NCI-H2227 treated with DMSO at 0.1 percent for 48 hours (cell line): ENCODE results near the gene P3H2.

Experiments
- DNase-seq: peaks from one replicate; lab custom pipeline; 2025; lab: John Stamatoyannopoulos, UW

The P3H2 gene

GRCh38 chr3:190051641-190052040 lies 69.1 kb downstream of the P3H2 start:
- no peak for DNase-seq

DNA sequence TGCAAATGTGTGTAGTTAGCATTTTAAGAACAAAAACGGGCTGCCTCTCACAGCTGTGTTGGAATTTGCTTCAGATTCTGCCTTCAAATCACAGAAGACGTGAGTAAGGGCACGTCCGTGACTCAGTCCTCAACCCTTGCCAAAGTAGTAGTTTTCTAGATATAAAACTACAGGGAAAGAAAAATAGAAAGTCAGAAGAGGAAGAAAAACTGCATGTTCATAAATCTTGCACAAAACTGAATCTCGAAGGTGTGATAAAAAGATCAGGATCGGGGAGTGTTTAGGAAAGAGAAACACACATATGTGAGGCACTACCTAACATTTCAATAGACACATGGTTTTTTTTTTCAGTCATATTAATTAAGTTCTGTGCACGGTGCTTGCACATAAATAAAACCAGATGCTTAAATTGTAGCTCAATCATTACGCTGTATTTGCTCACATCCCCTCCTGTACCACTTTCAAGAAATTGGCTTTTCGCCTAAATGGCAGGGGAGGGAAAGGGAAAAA lies 71.7 kb downstream of the P3H2 start:
- DNase-seq, result no peak

DNA sequence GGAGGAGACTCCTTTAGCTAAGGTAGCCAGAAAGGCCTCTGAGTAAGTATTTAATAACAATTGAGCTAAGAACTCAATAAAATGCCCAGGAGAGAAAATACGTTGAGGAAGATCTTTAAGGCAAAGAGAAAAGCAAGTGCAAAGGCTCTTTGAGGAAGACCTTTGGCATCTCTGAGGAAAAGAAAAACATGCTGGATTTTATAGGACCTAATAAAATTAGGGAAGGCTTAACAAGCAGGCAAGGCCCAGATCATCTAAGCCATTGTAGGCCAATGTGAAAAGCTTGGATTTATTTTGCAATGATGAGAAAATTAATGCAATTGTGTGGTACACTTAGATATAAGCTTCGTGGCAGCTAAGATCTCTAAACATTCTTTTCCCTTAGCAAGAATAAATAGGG lies 75.7 kb downstream of the P3H2 start:
- DNase-seq, result no peak

DNA sequence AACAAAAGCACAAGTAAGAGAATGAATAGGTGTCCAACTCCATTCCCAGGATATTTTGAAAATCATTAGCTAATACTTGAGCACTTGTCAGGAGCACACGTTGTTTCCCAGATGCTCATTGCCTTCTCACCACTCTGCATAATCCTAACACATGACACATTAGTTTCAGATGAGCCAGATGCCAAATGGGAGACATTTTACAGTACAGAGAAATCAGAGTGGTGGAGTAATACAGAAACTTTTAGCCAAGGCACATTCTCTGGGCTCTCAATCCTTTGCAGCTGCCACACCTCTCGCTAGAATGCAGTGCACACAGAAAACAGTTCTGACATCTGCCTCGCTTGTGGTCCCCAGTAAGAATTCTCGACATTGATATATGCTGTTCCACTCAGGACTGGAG lies 76.6 kb downstream of the P3H2 start:
- no peak for DNase-seq

GRCh38 chr3:190043741-190044140 lies 77.0 kb downstream of the P3H2 start:
- no peak for DNase-seq

- no peak for DNase-seq
Measured at GRCh38 chr3:190042558-190042957, 78.1 kb downstream of the P3H2 start.

DNA sequence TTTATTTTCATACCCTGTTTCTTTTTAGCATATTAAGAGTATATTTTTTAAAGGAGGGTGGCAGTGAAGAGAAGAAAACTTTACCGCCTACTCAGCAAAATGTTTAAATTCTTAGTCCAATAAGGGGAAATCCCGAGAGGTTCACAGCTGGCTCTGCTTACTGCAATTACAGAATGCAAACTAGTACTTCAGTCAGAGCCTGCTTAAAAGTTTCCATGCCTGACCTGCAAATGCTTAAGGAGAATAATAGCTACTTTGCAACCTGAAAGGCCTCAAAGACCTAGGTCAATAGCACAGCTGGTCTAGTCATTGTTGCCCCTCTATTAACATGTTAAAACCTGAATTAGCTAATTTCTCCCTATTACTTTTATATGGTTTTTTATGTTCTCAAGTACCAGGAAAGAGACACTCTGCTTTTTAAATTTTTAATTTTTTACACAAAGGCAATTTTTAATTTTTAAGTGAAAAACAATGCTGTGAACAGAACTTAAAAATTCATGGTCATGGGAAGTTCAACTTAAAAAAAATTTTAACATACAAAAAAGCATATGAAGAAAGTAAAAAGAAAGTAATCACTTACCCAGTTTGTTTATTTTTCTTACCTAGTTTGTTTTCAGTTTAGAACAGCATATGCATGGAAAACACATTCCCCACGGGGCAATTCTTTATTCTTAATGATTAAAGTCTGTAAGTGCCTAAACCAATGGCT lies 79.2 kb downstream of the P3H2 start:
- DNase-seq, result no peak

GRCh38 chr3:190040145-190040544 lies 80.6 kb downstream of the P3H2 start:
- DNase-seq, result no peak

GRCh38 chr3:190038050-190038933 lies 82.4 kb downstream of the P3H2 start:
- no peak for DNase-seq

- no peak for DNase-seq
Measured at GRCh38 chr3:190036631-190037030, 84.1 kb downstream of the P3H2 start.

DNA sequence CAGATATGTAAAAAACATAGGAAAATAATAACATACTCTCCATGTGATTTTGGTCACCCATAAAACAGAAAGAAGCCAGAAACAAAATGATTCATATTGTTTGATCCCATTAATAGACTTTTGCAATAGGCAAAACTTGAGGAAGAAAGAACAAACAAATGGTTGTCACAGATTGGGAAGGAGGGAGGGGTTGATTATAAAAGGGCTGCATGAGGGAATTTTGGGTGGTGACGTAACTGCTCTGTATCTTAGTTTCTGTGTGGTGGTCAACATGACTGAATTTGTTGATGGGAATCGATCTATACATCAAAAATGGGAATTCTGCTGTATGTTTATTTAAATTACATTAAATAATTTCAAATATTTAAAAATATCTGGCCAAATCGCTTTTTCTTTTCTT lies 86.3 kb downstream of the P3H2 start:
- no peak for DNase-seq

- no peak for DNase-seq
Measured at GRCh38 chr3:190032923-190033322, 87.8 kb downstream of the P3H2 start.

DNA sequence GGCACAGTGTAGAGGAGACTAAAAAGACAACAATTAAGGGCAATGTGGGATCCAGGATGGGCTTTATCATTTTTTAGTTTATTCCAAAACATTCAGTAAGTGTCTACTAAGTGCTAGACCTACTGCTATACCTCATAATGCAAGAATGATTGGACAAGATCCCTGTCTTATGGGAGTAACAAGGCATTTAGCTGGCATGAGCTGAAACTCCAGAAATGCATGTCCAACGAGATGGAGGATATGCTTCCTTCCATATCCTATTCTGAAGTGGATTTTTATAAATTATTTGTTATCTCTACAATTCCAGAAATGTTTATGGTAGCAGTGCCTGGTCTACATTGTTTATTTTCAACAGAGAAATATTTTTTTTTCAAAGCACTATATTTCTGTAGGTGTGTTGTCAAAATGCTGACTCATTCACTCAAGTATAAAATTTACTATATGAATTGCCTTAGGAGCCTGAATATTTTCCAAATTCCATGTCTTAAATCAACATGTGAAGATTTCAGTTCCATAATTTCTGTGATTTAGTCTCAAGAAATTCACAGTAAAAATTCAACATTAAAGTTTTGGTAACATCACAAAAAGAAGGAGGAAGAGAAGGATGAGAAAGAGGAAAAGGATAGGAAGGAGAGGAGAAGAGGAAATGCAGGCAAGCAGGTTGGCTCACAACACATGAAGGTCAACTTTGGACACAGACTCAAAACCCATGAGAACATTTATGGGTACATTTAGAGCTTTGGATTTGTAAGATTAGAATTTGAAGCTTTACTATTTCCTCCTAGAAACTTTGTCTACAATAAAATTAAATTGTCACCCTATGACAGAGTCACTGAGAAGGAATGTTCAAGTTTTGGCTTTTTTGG lies 88.6 kb downstream of the P3H2 start:
- no peak for DNase-seq

- DNase-seq, result no peak
Measured at GRCh38 chr3:190027116-190027515, 93.6 kb downstream of the P3H2 start.

GRCh38 chr3:190026154-190026553 lies 94.5 kb downstream of the P3H2 start:
- DNase-seq, result no peak

DNA sequence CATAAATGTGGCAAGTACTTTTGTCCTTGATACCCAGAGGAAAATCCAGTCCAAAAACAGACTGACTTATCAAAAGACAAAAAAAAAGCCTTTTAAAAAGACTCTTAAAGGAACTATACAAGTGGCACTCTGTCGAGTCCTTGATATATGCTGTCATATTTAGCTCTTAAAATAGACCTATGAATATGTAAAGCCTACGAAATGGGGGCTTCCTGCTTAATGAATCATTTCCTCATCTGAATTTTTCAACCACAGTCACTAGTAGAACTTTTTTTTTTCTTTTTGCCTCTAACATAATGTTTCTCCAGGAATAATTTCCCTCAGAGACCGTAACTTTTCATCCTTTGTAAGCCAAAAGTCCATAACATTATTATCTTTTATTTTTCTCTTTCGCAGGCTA lies 95.8 kb downstream of the P3H2 start:
- DNase-seq, result no peak

DNA sequence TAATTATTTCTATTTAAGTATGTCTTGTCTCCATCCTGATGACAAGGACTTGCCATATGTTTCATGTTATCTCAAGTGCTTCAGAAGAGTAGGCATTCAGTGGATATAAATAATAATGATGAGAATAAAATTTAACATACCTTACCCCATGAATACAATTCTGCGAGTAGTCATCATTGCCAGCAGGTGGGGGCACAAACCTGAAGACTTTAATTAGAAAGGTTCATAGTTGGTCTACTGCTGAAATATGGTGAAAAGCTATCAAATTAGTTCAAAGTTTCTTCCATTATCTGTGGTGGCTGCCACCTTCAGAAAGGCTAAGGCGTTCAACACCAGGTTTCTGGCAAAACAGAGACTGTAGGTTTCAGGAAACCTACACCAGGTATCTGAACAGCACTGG lies 100.9 kb downstream of the P3H2 start:
- DNase-seq, result no peak

GRCh38 chr3:190019006-190019405 lies 101.7 kb downstream of the P3H2 start:
- no peak for DNase-seq

DNA sequence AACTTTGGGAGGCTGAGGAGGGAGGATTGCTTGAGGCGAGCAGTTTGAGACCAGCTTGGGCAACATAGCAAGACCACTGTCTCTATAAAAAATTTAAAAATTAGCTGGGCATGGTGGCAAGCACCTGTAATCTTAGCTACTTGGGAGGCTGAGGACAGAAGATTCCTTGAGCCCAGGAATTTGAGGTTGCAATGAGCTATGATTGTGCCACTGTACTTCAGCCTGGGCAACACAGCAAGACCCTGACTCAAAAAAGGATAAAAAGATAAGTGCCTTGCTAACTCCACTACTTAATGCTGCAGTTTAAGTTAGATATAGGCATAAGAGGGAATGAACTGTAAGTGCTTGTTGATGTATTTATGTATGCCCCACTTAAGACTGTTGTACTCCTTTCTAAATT lies 102.2 kb downstream of the P3H2 start:
- DNase-seq, result no peak

DNA sequence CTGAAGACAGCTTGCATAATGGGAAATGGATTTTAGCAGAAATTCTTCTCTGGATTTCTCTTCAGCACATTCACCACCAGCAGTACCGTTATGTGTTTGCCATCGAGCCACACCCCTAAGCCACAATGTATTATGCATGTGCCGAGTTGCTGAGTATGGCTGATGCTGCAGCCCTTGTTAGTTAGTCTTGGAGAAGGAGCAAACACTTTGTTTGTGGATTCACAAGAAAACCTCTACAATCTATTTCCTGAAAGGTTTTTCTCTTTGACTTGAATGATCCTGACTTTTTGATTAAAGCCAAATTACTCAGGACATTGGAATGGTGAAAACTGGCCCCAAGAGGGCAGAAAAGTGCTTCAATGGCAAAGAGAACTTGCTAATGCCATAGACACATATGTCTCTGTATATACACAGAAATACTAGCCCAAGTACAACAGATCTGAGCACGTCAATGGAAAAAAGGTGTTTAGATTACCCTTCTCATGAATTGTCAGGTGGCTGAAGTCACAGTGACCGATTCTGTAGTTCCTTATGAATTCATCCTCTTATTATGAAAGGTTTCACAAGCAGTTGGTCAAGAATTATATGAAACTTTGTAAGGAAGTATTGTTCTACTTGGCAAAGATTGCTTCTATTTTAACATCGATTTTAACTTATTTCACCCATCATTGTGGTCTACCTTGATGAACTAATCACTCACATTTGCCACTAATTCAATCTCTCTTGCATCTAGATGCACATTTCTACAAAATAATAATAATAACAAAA lies 103.0 kb downstream of the P3H2 start:
- no peak for DNase-seq

DNA sequence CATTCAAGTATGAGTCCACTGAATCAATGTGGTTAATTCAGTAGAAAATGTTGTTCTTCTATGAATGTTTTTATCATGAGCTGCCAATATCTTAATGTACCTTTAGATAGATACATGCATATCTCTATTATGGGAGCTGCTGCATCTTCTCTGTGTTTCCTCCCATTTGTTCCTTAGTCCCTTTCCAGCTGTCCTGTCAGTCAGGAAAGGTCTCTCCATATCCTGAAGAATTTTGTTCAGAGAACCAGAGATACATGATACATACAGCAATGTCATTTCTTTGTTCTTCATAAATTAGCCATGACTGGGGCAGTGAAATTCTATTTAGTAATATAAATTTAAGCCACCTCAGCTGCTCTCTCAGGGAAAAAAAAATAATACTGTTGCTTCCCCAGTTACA lies 103.7 kb downstream of the P3H2 start:
- no peak for DNase-seq

DNA sequence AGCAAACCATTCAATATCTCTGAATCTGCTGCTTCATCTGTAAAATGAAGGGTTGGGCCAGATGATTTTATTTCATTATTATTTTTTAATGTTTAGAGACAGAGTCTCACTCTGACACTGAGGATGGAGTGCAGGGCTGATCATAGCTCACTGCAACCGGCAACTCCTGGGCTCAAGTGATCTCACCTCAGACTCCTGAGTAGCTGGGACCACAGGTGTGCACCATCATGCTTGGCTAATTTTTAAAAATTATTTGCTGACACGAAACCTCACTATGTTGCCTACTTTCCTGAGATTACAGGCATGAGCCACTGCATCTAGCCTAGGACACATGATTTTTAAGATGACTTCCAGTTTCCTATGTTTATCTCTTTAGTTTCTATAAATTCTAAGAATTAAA lies 105.8 kb downstream of the P3H2 start:
- no peak for DNase-seq
